Measurements from ENCODE around the gene EFCAB6.

DNA sequence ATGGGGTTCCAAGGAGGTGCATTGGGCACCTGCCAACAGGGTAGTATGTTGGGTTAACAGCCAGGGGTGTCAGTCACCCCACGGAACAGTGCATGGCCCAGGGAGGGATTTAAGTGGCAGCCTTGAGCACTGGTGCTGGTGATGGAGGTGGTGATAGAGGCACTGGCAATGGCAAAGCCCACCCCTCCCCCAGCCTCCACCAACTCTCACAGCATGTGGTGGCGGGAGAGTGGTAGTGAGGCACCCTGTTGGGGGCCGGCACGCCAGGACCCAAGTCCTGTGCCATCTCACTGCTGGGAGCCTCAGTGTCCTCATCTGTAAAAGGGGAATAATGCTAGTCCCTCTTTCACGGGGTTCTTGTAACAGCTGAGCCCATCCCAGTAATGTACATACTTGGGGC, 318.8 kb downstream of the EFCAB6 start:
- TF ChIP-seq POLR2AphosphoS5 (IDR thresholded peaks at IDR 0.05) (no peak), EP300 (IDR thresholded peaks at IDR 0.05) (no peak), POLR2A (IDR thresholded peaks at IDR 0.05; ENCODE audit: low read depth) (no peak)
- TF ChIP-seq, protein P1, sequence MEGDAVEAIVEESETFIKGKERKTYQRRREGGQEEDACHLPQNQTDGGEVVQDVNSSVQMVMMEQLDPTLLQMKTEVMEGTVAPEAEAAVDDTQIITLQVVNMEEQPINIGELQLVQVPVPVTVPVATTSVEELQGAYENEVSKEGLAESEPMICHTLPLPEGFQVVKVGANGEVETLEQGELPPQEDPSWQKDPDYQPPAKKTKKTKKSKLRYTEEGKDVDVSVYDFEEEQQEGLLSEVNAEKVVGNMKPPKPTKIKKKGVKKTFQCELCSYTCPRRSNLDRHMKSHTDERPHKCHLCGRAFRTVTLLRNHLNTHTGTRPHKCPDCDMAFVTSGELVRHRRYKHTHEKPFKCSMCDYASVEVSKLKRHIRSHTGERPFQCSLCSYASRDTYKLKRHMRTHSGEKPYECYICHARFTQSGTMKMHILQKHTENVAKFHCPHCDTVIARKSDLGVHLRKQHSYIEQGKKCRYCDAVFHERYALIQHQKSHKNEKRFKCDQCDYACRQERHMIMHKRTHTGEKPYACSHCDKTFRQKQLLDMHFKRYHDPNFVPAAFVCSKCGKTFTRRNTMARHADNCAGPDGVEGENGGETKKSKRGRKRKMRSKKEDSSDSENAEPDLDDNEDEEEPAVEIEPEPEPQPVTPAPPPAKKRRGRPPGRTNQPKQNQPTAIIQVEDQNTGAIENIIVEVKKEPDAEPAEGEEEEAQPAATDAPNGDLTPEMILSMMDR (IDR thresholded peaks at IDR 0.05), result no peak
